GM12878 (cell line): ENCODE results near the gene DUS2. TPM values are rescaled to one million over a fixed set of nuclear protein-coding genes. Genes with fewer than 3 reads are reported as not detected.

Experiments used
- ATAC-seq: fragments of 200-7000 bp; cut with Tn5 transposase; 3 replicates; pipeline ENCODE4 v1.9.1; 2020; ENCODE audit warnings: mild to moderate bottlenecking, moderate library complexity
- BruUV-seq: library from RNA; stranded (reverse); fragments of 400-500 nt; replicated peaks from 2 replicates; lab custom pipeline; 2021; lab: Mats Ljungman, UMichigan
- CTCF ChIA-PET: fragments of 300-600 bp; sonication (Branson Sonifier 250); formaldehyde crosslinking; extraction: SDS; loops from one replicate; lab custom pipeline; 2021; ENCODE audit warnings: inconsistent platforms; lab: Yijun Ruan, JAX
- POLR2A ChIA-PET: fragments of 350-600 bp; formaldehyde crosslinking; extraction: SDS; loops from one replicate; lab custom pipeline; 2021; ENCODE audit warnings: inconsistent platforms; lab: Charles Lee
- RAD21 ChIA-PET: fragments of 300-600 bp; sonication (Branson Sonifier 250); formaldehyde crosslinking; loops from one replicate; lab custom pipeline; 2023; ENCODE audit warnings: antibody characterized with exemption; ENCODE audit not compliant: unreplicated experiment; lab: Charles Lee
- SMC1A ChIA-PET: fragments of 300-600 bp; sonication (Branson Sonifier 250); formaldehyde crosslinking; loops from one replicate; lab custom pipeline; 2023; ENCODE audit not compliant: unreplicated experiment, uncharacterized antibody; lab: Charles Lee
- DNase-seq: peaks from one replicate; pipeline ENCODE4 v3.0.0-alpha.2; 2011; ENCODE audit warnings: low read depth, low spot score
- FAIRE-seq: peaks from 3 replicates; lab custom pipeline; 2011; peaks lifted over from hg19 to GRCh38; lab: Jason Lieb, UNC
- H2AFZ ChIP-seq: 2 replicates; pipeline ENCODE4 v1.6.0; 2011; ENCODE audit warnings: low read depth, low read length, control low read depth; ENCODE audit not compliant: control insufficient read depth
- H3K27ac ChIP-seq: 2 replicates; pipeline ENCODE4 v1.5.1; 2011; ENCODE audit warnings: control low read depth; ENCODE audit not compliant: control insufficient read depth, insufficient read depth
- H3K27me3 ChIP-seq, 2 experiments: replicated peaks in 1 of 2; 2 replicates each; pipeline versions ENCODE4 v1.6.0 to v1.6.1; 2011; ENCODE audit warnings: low read length in 1 of 2; ENCODE audit not compliant: control insufficient read depth in 2 of 2, insufficient read depth in 2 of 2
- H3K36me3 ChIP-seq, 2 experiments: 2 replicates each; pipeline ENCODE4 v1.5.1; 2011; ENCODE audit warnings: low read length in 1 of 2; ENCODE audit not compliant: control insufficient read depth in 2 of 2, insufficient read depth in 2 of 2
- H3K4me1 ChIP-seq: 2 replicates; pipeline ENCODE4 v1.6.1; 2011; ENCODE audit warnings: mild to moderate bottlenecking, low read length, moderate library complexity, mixed read lengths; ENCODE audit not compliant: control insufficient read depth, insufficient read depth
- H3K4me2 ChIP-seq: 2 replicates; pipeline ENCODE4 v1.6.0; 2011; ENCODE audit warnings: control low read depth; ENCODE audit not compliant: control insufficient read depth, insufficient read depth
- H3K4me3 ChIP-seq: fragments of 200-600 bp; sonication (generic); 2 replicates; pipeline ENCODE4 v1.5.1; 2016
- H3K79me2 ChIP-seq: 2 replicates; pipeline ENCODE4 v1.6.0; 2011; ENCODE audit warnings: low read length; ENCODE audit not compliant: control insufficient read depth, insufficient read depth
- H3K9ac ChIP-seq: 2 replicates; pipeline ENCODE4 v1.8.0; 2011; ENCODE audit warnings: low read length, control low read depth, mixed read lengths; ENCODE audit not compliant: control insufficient read depth, insufficient read depth
- H3K9me3 ChIP-seq: replicated peaks from 3 replicates; pipeline ENCODE4 v1.5.1; 2011; ENCODE audit warnings: mild to moderate bottlenecking, low read length; ENCODE audit not compliant: control insufficient read depth, insufficient read depth
- H4K20me1 ChIP-seq: 2 replicates; pipeline ENCODE4 v1.6.0; 2011; ENCODE audit not compliant: control insufficient read depth, insufficient read depth
- CEBPB ChIP-seq, 2 experiments: fragments of 150-350 bp in 1 of 2; IDR thresholded peaks; 2 replicates each; pipeline ENCODE4 v1.6.1; 2012 to 2014; ENCODE audit warnings: low read depth in 2 of 2, low read length in 2 of 2, borderline replicate concordance in 1 of 2, inconsistent platforms in 1 of 2
- CHD2 ChIP-seq: IDR thresholded peaks from 2 replicates; pipeline ENCODE4 v1.6.1; 2011; ENCODE audit warnings: low read depth, low read length, improper control_type of control experiment, borderline replicate concordance
- FOXM1 ChIP-seq: IDR thresholded peaks from 2 replicates; pipeline ENCODE4 v1.6.1; 2012; ENCODE audit warnings: low read depth, mild to moderate bottlenecking, inconsistent platforms, low read length, moderate library complexity
- IKZF1 ChIP-seq: fragments of 450-650 bp; conservative IDR thresholded peaks from 2 replicates; pipeline ENCODE4 v1.6.1; 2017; ENCODE audit warnings: antibody characterized with exemption, mild to moderate bottlenecking
- IKZF2 ChIP-seq, 2 experiments: fragments of 450-650 bp; IDR thresholded peaks; 2 replicates each; pipeline ENCODE4 v1.6.1; 2017; ENCODE audit warnings: mild to moderate bottlenecking in 2 of 2, moderate library complexity in 2 of 2
- MEF2B ChIP-seq: fragments of 450-650 bp; IDR thresholded peaks from 2 replicates; pipeline ENCODE4 v1.6.1; 2018; ENCODE audit warnings: mild to moderate bottlenecking, moderate library complexity; ENCODE audit not compliant: partially characterized antibody, poor library complexity, severe bottlenecking
- MTA2 ChIP-seq: fragments of 450-650 bp; IDR thresholded peaks from 2 replicates; pipeline ENCODE4 v1.6.1; 2016; ENCODE audit warnings: low read depth, mild to moderate bottlenecking, moderate library complexity
- NFXL1 ChIP-seq: fragments of 450-650 bp; IDR thresholded peaks from 2 replicates; pipeline ENCODE4 v1.6.1; 2017; ENCODE audit warnings: antibody characterized with exemption, mild to moderate bottlenecking, borderline replicate concordance
- NRF1 ChIP-seq: conservative IDR thresholded peaks from 2 replicates; pipeline ENCODE4 v1.6.1; 2011; ENCODE audit warnings: mild to moderate bottlenecking, low read depth, low read length, improper control_type of control experiment
- POLR2AphosphoS5 ChIP-seq: IDR thresholded peaks from 2 replicates; pipeline ENCODE4 v1.6.1; 2011; ENCODE audit warnings: mild to moderate bottlenecking, low read length, inconsistent platforms
- SMC3 ChIP-seq: IDR thresholded peaks from 2 replicates; pipeline ENCODE4 v1.6.1; 2011; ENCODE audit warnings: low read length, improper control_type of control experiment, borderline replicate concordance
- SPI1 ChIP-seq: IDR thresholded peaks from 2 replicates; pipeline ENCODE4 v1.6.1; 2011; ENCODE audit warnings: low read depth, mild to moderate bottlenecking, low read length, moderate library complexity, borderline replicate concordance; ENCODE audit not compliant: insufficient read depth
- STAT3 ChIP-seq: IDR thresholded peaks from 2 replicates; pipeline ENCODE4 v1.6.1; 2011; ENCODE audit warnings: low read depth, low read length, improper control_type of control experiment
- WGBS: methylation state at CpG from one replicate; pipeline ENCODE4 v1.1.6; 2016; ENCODE audit warnings: low lambda C conversion rate; ENCODE audit not compliant: insufficient replicate concordance, insufficient coverage; ENCODE audit errors: missing lambda C conversion rate; 5-methylcytosine and 5-hydroxymethylcytosine counted together
- in situ Hi-C: fragments of 300-500 bp; cut with MboI; formaldehyde crosslinking; loops from 9 replicates; pipeline ENCODE4 v1.14.3; 2018; ENCODE audit warnings: mixed read lengths
- intact Hi-C: fragments of 100-400 bp; cut with micrococcal nuclease; formaldehyde crosslinking; loops from one replicate; pipeline ENCODE4 v1.14.2; 2022; ENCODE audit not compliant: unreplicated experiment
- polyA plus RNA-seq, 11 experiments: library from polyadenylated mRNA; depleted of rRNA in 4 of 11; unstranded in 6 of 11; stranded (reverse) in 5 of 11; fragments of >200 nt; fragmentation: Nextera tagmentation in 4 of 11; fragmentation: Illumina TruSeq in 1 of 11; extraction: Ambion mirVana in 4 of 11; extraction: Trizol in 1 of 11; gene quantifications; 1 replicate in 1 of 11; 2 replicates in 10 of 11; pipeline versions ENCODE4 v1.2.1 to v1.2.3, GENCODE V29; 2011 to 2016; ENCODE audit warnings: inconsistent platforms in 2 of 11, missing spikeins in 2 of 11, low read depth in 1 of 11
- total RNA-seq, 4 experiments: library from RNA; depleted of rRNA in 3 of 4; stranded (reverse); fragments of >200 nt in 3 of 4; fragmentation: Illumina TruSeq in 1 of 4; extraction: Trizol in 1 of 4; gene quantifications; 2 replicates each; pipeline versions ENCODE4 v1.2.1 to v1.2.3, GENCODE V29; 2013 to 2021
- TF ChIP-seq, protein P1 (sequence below): IDR thresholded peaks from 2 replicates; pipeline ENCODE4 v1.6.1; 2012; ENCODE audit warnings: low read depth, low read length, improper control_type of control experiment
- TF ChIP-seq, protein P2 (sequence below), 3 experiments: IDR thresholded peaks in 2 of 3; conservative IDR thresholded peaks in 1 of 3; 2 replicates each; pipeline ENCODE4 v1.5.1; 2011; ENCODE audit warnings: low read depth in 3 of 3, low read length in 3 of 3, mild to moderate bottlenecking in 3 of 3, control low read depth in 2 of 3, moderate library complexity in 2 of 3, inconsistent platforms in 1 of 3, mixed read lengths in 1 of 3; ENCODE audit not compliant: control insufficient read depth in 2 of 3, insufficient read depth in 1 of 3; ENCODE audit errors: extremely low read depth in 1 of 3
- TF ChIP-seq, protein P3 (sequence below): fragments of 450-650 bp; formaldehyde crosslinking; IDR thresholded peaks from 2 replicates; pipeline ENCODE4 v1.4.0; 2022; ENCODE audit warnings: mild to moderate bottlenecking, moderate library complexity

The DUS2 gene
- total and polyA plus RNA-seq, 10 of the 15 experiments (the other 5 are each of a cell fraction or from before 2014, with no cell fraction given) = 4.8 to 32.3 (median 25.5) TPM

DNA sequence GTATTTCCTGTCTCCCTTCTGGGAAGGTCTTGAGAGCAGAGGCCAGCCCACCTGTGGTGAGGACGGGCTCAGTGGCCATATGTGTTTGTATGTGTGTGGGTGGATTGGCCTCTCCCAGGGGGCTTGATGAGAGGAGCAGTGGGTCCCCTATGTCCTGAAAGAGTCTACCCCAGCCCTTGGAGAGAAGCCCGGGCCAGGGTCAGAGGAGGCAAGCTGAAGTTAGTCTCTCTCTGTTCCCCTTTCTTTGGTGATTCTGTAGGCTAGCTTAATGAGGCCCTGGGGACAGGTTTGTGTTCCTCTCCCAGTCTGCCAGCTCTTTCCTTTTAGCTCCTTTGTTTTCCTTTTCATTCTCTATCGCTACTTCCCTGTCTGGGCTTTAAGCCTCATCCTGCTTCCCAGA, 38.3 kb downstream of the DUS2 start:
- Histone ChIP-seq H3K4me3 (no peak overlapping the region), H4K20me1 (no peaks in the 10 kb centered on the region), H3K27ac (no peak overlapping the region), H3K79me2 (no peaks in the 10 kb centered on the region), H3K4me2 (no peak overlapping the region), H3K4me1 (no peaks in the 10 kb centered on the region), H2AFZ (no peak overlapping the region), H3K9ac (no peak overlapping the region), H3K36me3 (peaks cover 7 to 13% of the 10 kb centered on the region in 2 experiments; a peak in 3 of 4 replicates), H3K9me3 (no peaks in the 10 kb centered on the region), H3K27me3 (no peaks in the 10 kb centered on the region)
- intact Hi-C loops = no loop called here
- CTCF ChIA-PET = interaction anchor here (0.9 to 1.5 kb wide), 8 partner anchors 9 to 245 kb away, joined by 3 to 7 read pairs (median 5); no protein-coding TSS in a partner anchor
- 25% methylated on average over 2 of the region's 3 CpGs for WGBS
- in situ Hi-C loops = no loop called here
- BruUV-seq = no TSS peak
- RAD21 ChIA-PET = interaction anchor here (0.7 to 2.4 kb wide), 7 partner anchors 9 to 177 kb away, joined by 3 to 16 read pairs (median 5); partner anchors contain the start of gene NFATC3
- ATAC-seq = peak; percentile 68
- POLR2A ChIA-PET = interaction anchor here (0.9 to 1.3 kb wide), 4 partner anchors 9 to 19 kb away, joined by 3 read pairs; no protein-coding TSS in a partner anchor
- no peak for FAIRE-seq
- no peak for DNase-seq
- no peak for TF ChIP-seq NRF1
- TF ChIP-seq IKZF1 = peak; percentile 37; the same call in 1 of the 2 replicates
- TF ChIP-seq IKZF2 (IDR thresholded peaks at IDR 0.05) = peak; percentile 17 to 35; a peak in 1 of 4 replicates
- TF ChIP-seq, protein P1, sequence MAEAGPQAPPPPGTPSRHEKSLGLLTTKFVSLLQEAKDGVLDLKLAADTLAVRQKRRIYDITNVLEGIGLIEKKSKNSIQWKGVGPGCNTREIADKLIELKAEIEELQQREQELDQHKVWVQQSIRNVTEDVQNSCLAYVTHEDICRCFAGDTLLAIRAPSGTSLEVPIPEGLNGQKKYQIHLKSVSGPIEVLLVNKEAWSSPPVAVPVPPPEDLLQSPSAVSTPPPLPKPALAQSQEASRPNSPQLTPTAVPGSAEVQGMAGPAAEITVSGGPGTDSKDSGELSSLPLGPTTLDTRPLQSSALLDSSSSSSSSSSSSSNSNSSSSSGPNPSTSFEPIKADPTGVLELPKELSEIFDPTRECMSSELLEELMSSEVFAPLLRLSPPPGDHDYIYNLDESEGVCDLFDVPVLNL = no peak
- TF ChIP-seq, protein P2, sequence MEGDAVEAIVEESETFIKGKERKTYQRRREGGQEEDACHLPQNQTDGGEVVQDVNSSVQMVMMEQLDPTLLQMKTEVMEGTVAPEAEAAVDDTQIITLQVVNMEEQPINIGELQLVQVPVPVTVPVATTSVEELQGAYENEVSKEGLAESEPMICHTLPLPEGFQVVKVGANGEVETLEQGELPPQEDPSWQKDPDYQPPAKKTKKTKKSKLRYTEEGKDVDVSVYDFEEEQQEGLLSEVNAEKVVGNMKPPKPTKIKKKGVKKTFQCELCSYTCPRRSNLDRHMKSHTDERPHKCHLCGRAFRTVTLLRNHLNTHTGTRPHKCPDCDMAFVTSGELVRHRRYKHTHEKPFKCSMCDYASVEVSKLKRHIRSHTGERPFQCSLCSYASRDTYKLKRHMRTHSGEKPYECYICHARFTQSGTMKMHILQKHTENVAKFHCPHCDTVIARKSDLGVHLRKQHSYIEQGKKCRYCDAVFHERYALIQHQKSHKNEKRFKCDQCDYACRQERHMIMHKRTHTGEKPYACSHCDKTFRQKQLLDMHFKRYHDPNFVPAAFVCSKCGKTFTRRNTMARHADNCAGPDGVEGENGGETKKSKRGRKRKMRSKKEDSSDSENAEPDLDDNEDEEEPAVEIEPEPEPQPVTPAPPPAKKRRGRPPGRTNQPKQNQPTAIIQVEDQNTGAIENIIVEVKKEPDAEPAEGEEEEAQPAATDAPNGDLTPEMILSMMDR (IDR thresholded peaks at IDR 0.05 in 2 of 3, conservative IDR thresholded peaks at IDR 0.05 in 1 of 3; ENCODE audit: control insufficient read depth in 2 of 3, extremely low read depth in 1 of 3, insufficient read depth in 1 of 3, low read depth in 3 of 3, low read length in 3 of 3) = no peak
- TF ChIP-seq, protein P3, sequence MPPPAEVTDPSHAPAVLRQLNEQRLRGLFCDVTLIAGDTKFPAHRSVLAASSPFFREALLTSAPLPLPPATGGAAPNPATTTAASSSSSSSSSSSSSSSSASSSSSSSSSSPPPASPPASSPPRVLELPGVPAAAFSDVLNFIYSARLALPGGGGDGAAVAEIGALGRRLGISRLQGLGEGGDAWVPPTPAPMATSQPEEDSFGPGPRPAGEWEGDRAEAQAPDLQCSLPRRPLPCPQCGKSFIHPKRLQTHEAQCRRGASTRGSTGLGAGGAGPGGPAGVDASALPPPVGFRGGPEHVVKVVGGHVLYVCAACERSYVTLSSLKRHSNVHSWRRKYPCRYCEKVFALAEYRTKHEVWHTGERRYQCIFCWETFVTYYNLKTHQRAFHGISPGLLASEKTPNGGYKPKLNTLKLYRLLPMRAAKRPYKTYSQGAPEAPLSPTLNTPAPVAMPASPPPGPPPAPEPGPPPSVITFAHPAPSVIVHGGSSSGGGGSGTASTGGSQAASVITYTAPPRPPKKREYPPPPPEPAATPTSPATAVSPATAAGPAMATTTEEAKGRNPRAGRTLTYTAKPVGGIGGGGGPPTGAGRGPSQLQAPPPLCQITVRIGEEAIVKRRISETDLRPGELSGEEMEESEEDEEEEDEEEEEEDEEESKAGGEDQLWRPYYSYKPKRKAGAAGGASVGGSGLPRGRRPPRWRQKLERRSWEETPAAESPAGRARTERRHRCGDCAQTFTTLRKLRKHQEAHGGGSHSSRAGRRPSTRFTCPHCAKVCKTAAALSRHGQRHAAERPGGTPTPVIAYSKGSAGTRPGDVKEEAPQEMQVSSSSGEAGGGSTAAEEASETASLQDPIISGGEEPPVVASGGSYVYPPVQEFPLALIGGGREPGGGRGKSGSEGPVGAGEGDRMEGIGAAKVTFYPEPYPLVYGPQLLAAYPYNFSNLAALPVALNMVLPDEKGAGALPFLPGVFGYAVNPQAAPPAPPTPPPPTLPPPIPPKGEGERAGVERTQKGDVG (CRISPR knock-in tag) = no peak
- TF ChIP-seq STAT3 = no peak
- TF ChIP-seq FOXM1 = no peak
- TF ChIP-seq CEBPB (IDR thresholded peaks at IDR 0.05; ENCODE audit: borderline replicate concordance in 1 of 2, low read depth in 2 of 2, low read length in 2 of 2) = no peak
- no peak for TF ChIP-seq POLR2AphosphoS5
- TF ChIP-seq MEF2B = peak; percentile 85
- TF ChIP-seq SPI1 = peak; percentile 78; the same call in 1 of the 2 replicates
- TF ChIP-seq CHD2 = no peak
- TF ChIP-seq NFXL1 = no peak
- TF ChIP-seq MTA2 = peak; percentile 25; the same call in 1 of the 2 replicates
- TF ChIP-seq SMC3 = no peak
- SMC1A ChIA-PET = interaction anchor here (0.6 to 2.2 kb wide), 7 partner anchors 10 to 167 kb away, joined by 3 to 8 read pairs (median 3); partner anchors contain the start of genes DDX28, DPEP2 and DUS2
